ENCODE measurements around the gene ATF4. TPM values are rescaled to one million over a fixed set of nuclear protein-coding genes. Genes with fewer than 3 reads are reported as not detected.

ATF4 gene
- total RNA-seq, 1 experiment from 2014 or later = 230 TPM

- no peaks in the 10 kb centered on the region for H3K27me3 ChIP-seq (ENCODE audit: low read length)
- ChIA-PET CTCF (no interaction called here), POLR2A (ENCODE audit: unreplicated experiment) (no interaction called here)
- no peaks in the 10 kb centered on the region for H3K9me2 ChIP-seq (replicated peaks; ENCODE audit: low read length)
- DNase-seq (no peak), ATAC-seq (no peak)
- no peak overlapping the region for H3K4me3 ChIP-seq (ENCODE audit: low read length)
- no peaks in the 10 kb centered on the region for H3F3A ChIP-seq (ENCODE audit: low read length, unreplicated experiment)
- no peaks in the 10 kb centered on the region for H3K9me3 ChIP-seq (ENCODE audit: low read length)
- no peak overlapping the region for H3K27ac ChIP-seq (ENCODE audit: low read length)
- H3K79me2 ChIP-seq (ENCODE audit: low read length) = peaks cover 17% of the 10 kb centered on the region
- peaks cover 23% of the 10 kb centered on the region for H3K4me1 ChIP-seq (ENCODE audit: insufficient read depth, low read length)
- no peak overlapping the region for H2AFZ ChIP-seq (ENCODE audit: low read length)
- H3K9ac ChIP-seq (ENCODE audit: low read length) = no peak overlapping the region
- H4K20me1 ChIP-seq (ENCODE audit: low read length) = no peaks in the 10 kb centered on the region
- no peaks in the 10 kb centered on the region for H3K36me3 ChIP-seq (ENCODE audit: low read depth, low read length)
- intact Hi-C loops (cut with micrococcal nuclease) = loop anchor here (5.0 to 10.0 kb wide), 2 partner anchors 33 to 64 kb away; partner anchors contain the start of gene RPS19BP1
- TF ChIP-seq, protein P1, sequence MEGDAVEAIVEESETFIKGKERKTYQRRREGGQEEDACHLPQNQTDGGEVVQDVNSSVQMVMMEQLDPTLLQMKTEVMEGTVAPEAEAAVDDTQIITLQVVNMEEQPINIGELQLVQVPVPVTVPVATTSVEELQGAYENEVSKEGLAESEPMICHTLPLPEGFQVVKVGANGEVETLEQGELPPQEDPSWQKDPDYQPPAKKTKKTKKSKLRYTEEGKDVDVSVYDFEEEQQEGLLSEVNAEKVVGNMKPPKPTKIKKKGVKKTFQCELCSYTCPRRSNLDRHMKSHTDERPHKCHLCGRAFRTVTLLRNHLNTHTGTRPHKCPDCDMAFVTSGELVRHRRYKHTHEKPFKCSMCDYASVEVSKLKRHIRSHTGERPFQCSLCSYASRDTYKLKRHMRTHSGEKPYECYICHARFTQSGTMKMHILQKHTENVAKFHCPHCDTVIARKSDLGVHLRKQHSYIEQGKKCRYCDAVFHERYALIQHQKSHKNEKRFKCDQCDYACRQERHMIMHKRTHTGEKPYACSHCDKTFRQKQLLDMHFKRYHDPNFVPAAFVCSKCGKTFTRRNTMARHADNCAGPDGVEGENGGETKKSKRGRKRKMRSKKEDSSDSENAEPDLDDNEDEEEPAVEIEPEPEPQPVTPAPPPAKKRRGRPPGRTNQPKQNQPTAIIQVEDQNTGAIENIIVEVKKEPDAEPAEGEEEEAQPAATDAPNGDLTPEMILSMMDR (conservative IDR thresholded peaks at IDR 0.05; ENCODE audit: low read depth, low read length) = no peak
- TF ChIP-seq EZH2phosphoT487 (IDR thresholded peaks at IDR 0.05; ENCODE audit: borderline replicate concordance, low read length) = no peak
- no peak for TF ChIP-seq EZH2 (IDR thresholded peaks at IDR 0.05; ENCODE audit: low read length, unreplicated experiment)
- no TSS peak for BruUV-seq (replicated peaks)
- no peak overlapping the region for H3K4me2 ChIP-seq (ENCODE audit: low read length)
Measured at GRCh38 chr22:39498802-39499201, 21.6 kb upstream of the ATF4 start.

DNA sequence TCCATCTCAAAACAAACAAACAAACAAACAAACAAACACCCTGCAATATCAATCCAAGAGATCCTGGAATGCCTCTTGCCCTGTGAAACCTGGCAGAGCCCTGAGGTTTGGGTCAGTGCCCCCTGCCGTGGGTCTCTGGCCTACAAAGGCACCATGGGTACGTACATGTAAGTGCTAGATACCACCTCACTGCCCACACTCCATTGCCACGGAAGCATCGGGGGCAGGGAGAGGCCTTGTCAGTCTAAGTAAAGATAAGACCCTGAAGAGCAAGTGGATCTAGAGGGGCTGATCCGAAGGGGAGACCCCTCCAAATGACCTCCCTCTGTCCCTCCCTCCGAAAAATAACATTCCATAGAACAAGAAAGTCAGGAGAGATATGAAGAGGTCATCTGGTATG is 20.3 kb upstream of the ATF4 start:
- intact Hi-C loops (cut with micrococcal nuclease) = no loop called here
- Histone ChIP-seq H3K4me2 (ENCODE audit: low read length) (no peak overlapping the region), H3K4me3 (ENCODE audit: low read length) (no peak overlapping the region), H3K36me3 (ENCODE audit: low read depth, low read length) (peaks cover 9% of the 10 kb centered on the region; the same call in 1 of the 2 replicates), H3K4me1 (ENCODE audit: insufficient read depth, low read length) (peaks cover 17% of the 10 kb centered on the region), H3K9me3 (ENCODE audit: low read length) (no peaks in the 10 kb centered on the region), H3F3A (ENCODE audit: low read length, unreplicated experiment) (no peaks in the 10 kb centered on the region), H3K27me3 (ENCODE audit: low read length) (no peaks in the 10 kb centered on the region), H4K20me1 (ENCODE audit: low read length) (no peaks in the 10 kb centered on the region), H3K27ac (ENCODE audit: low read length) (no peak overlapping the region), H3K9me2 (replicated peaks; ENCODE audit: low read length) (no peaks in the 10 kb centered on the region), H2AFZ (ENCODE audit: low read length) (no peak overlapping the region), H3K9ac (ENCODE audit: low read length) (no peak overlapping the region), H3K79me2 (ENCODE audit: low read length) (peaks cover 28% of the 10 kb centered on the region)
- TF ChIP-seq EZH2 (IDR thresholded peaks at IDR 0.05; ENCODE audit: low read length, unreplicated experiment) (no peak), EZH2phosphoT487 (IDR thresholded peaks at IDR 0.05; ENCODE audit: borderline replicate concordance, low read length) (no peak)
- TF ChIP-seq, protein P1 (conservative IDR thresholded peaks at IDR 0.05; ENCODE audit: low read depth, low read length) = no peak
- POLR2A ChIA-PET (ENCODE audit: unreplicated experiment) = no interaction called here
- CTCF ChIA-PET = no interaction called here
- DNase-seq (no peak), ATAC-seq (no peak)
- no TSS peak for BruUV-seq (replicated peaks)

DNA sequence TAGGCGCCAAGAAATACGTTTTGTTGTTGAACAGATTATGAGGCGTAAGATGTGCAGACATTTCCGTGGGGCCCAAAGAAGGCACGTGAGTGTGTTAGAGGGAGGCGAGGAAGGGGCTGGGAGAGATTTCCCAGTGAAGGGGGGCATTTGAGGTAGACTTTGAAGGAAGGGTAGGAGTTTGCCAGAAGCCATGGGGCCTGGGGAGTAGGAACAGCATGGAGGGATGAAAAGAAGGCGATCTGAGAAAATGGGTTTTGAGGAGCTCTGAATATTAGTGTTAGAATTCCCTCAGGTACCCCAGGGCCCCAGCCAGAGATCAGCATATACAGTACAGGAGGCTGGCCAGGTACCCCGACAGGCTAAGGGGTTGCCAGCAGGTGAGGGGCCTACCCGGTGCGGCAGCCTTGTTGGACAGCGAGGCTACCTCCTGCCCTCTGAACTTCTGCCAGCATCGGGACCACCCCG is 18.7 kb upstream of the ATF4 start:
- TSS peak; percentile 90 for BruUV-seq (replicated peaks)
- Histone ChIP-seq H3K9me3 (ENCODE audit: low read length) (no peaks in the 10 kb centered on the region), H3K27me3 (ENCODE audit: low read length) (no peaks in the 10 kb centered on the region), H2AFZ (ENCODE audit: low read length) (peak overlapping the region; percentile 78), H3K79me2 (ENCODE audit: low read length) (peaks cover 44% of the 10 kb centered on the region), H3K4me3 (ENCODE audit: low read length) (peak overlapping the region; percentile 93), H4K20me1 (ENCODE audit: low read length) (no peaks in the 10 kb centered on the region), H3F3A (ENCODE audit: low read length, unreplicated experiment) (no peaks in the 10 kb centered on the region), H3K36me3 (ENCODE audit: low read depth, low read length) (peaks cover 23% of the 10 kb centered on the region; the same call in 1 of the 2 replicates), H3K4me2 (ENCODE audit: low read length) (peak overlapping the region; percentile 78), H3K4me1 (ENCODE audit: insufficient read depth, low read length) (peaks cover 17% of the 10 kb centered on the region), H3K9ac (ENCODE audit: low read length) (peak overlapping the region; percentile 94), H3K27ac (ENCODE audit: low read length) (no peak overlapping the region), H3K9me2 (replicated peaks; ENCODE audit: low read length) (no peaks in the 10 kb centered on the region)
- TF ChIP-seq, protein P1 (conservative IDR thresholded peaks at IDR 0.05; ENCODE audit: low read depth, low read length) = no peak
- TF ChIP-seq EZH2 (IDR thresholded peaks at IDR 0.05; ENCODE audit: low read length, unreplicated experiment) (no peak), EZH2phosphoT487 (IDR thresholded peaks at IDR 0.05; ENCODE audit: borderline replicate concordance, low read length) (no peak)
- CTCF ChIA-PET = interaction anchor here (1.0 kb wide), 2 partner anchors 18 to 28 kb away, joined by 4 to 5 read pairs; partner anchors contain the start of gene ATF4
- POLR2A ChIA-PET (ENCODE audit: unreplicated experiment) = no interaction called here
- DNase-seq = no peak
- intact Hi-C loops (cut with micrococcal nuclease) = no loop called here
- ATAC-seq = peak; percentile 20; the same call in 1 of the 2 replicates
